NCI-H146 treated with DMSO at 0.1 percent for 48 hours (cell line): ENCODE data around the gene FBXW7.
A peak's percentile ranks its signal among the peaks of the same experiment; 100 is the strongest.

Experiments
- DNase-seq: peaks from one replicate; lab custom pipeline; 2025; ENCODE audit not compliant: unreplicated experiment; lab: John Stamatoyannopoulos, UW

FBXW7 gene

DNA sequence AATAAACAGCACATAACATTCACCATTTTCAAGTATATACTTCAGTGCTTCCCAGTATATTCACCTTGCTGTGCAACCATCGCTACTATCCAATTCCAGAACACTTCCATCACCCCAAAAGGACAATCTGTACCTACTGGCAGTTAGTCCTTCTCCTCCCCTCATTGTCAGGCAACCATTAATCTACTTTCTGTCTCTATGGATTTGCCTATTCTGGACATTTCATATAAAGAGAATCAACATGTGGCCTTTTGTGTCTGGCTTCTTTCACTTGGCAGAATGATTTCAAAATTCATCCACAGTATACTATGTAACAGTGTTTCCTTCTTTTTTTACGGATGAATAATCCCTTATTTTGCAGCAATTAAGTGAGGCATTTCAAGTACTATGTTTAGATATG, 189.4 kb downstream of the FBXW7 start:
- DNase-seq = no peak

DNA sequence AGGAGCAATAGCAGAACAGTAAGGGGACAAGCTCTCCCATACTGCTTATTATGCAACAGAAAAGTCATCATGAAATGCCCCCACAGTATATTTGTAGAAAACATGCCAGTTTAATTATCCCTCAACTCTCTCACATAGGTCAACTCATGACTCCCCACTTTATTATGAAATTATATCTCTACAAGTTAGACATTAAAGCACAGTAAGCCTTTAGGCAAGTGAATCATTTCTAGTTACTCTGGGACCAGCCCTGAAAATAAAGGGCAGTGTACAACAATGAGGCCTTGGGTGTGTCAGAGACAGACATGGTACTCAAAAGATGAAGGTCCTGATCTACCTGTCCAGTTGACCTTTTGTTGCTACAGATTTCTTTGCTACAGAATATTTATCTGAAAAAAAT, 191.9 kb downstream of the FBXW7 start:
- no peak for DNase-seq

DNA sequence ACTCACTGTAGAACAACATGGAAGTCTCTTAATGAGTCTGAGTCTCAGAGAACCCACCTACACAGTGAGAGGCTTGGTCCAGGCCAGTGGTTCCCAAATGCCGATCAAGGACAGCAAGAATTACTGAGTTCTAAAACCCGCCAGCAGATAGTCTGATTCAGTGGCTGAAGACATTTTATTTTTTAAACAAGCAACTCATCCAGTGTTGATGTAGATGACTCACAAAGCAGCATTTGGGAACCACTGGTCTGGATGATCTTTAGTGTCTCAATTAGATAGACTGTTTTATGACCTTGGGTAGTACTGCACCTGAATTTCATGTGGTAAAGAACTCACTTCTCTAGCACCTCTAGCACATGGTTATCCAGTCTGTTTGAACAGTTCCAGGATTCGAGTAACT, 193.6 kb downstream of the FBXW7 start:
- no peak for DNase-seq

DNA sequence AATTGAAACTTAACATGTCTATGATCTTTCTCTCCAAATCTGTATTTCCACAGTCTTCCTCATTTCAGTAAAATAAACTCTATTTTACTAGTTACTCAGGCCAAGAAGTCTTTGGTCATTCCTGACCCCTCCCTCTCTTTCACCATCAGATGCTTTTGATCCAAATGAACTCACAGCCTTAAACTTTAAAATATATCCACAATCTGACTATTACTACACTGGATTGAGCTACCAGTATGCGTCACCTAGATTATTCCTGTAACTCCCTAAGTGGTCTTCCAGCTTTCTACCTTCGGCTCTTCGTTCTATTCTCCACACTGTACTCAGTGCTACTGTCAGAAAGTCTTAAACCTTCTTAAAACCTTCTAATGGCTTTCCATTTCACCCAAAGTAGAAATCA, 195.1 kb downstream of the FBXW7 start:
- DNase-seq = no peak

GRCh38 chr4:152339576-152339975, 196.3 kb downstream of the FBXW7 start:
- no peak for DNase-seq

DNA sequence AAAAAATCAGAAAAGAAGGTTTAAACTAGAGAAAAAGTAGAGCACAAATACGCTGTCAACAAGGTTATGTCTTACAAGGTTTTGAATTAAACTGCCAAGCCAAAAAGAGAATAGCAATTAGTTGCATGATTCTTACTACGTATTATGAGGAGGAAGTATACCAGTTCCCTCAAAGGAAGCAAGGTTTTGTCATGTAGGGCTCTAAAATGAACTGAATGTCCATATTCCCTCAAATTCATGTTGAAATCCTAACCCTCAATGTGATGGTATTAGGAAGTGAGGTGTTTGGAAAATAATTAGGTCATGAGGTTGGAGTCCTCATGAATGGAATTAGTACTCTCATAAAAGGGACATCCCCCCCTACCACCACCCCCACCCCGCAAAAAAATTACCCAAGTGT, 201.0 kb downstream of the FBXW7 start:
- no peak for DNase-seq

DNA sequence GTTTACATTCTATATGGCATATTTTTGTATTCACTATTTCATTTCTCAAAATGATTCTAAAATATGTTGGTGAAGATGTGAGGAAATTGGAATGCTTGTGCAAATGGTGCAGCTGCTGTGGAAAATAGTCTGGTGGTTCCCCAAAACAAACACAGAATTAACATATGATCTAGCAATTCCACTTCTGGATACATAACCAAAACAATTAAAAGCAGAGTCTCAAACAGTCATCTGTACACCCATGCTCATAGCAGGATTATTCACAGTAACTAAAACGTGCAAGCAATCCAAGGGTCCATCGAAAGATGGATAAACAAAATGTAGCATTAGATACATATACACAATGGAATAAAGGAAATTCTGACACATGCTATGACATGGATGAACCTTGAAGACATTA, 204.8 kb downstream of the FBXW7 start:
- no peak for DNase-seq

- no peak for DNase-seq
Measured at GRCh38 chr4:152328582-152328981, 207.3 kb downstream of the FBXW7 start.

GRCh38 chr4:152327606-152328453, 208.1 kb downstream of the FBXW7 start:
- no peak for DNase-seq

DNA sequence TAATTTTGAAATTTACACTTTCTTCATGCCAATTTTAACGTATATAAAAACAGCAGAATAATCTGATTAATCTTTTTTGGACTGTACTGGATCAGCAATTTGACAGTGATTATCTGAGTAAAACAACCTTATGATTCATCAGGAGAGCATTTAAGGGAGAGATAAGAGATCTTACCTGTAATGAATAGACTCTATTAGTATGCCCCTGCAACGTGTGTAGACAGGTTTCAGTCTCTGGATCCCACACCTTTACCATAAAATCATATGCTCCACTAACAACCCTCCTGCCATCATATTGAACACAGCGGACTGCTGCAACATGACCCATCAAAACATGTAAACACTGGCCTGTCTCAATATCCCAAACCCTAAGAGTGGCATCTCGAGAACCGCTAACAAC, 210.1 kb downstream of the FBXW7 start:
- DNase-seq = peak; percentile 18

- DNase-seq = no peak
Measured at GRCh38 chr4:152323221-152323620, 212.7 kb downstream of the FBXW7 start.

GRCh38 chr4:152322656-152323055, 213.2 kb downstream of the FBXW7 start:
- no peak for DNase-seq

DNA sequence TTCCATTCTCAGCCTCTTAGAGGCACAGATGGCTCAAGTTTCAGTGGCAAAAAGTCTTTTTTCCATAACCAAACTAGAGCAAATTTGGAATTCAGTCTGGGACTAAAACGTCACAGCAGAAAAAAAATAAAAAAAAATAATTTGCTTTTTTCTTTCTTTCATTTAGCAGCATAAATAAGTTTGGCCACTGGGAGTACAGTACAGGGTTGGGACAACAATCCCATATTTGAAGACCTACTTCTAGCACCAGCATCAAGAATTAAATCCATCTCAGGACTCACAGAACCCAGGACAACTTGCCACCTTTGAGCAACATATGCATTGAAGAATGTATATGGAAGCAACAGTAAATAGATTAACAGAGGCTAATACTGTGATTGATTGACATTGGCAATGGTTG, 214.0 kb downstream of the FBXW7 start:
- no peak for DNase-seq

DNA sequence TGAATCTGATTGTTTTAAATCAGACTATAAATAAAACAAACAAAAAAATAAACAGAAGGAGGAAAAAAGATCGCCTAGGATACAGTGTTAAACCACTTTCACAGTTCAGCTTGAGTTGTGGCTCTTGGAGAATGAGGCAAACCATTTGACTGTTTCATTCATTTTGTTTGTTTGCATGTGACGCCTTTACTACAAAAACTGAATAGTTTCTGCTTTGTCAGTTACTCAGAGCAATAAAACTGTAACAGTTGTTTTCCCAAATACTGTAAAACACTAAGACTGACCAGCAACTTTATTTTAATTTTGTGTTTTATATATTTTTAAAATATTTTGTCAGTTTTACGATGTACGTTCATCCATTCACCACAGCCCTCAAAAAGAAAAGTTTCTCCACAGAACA, 214.5 kb downstream of the FBXW7 start:
- no peak for DNase-seq

DNA sequence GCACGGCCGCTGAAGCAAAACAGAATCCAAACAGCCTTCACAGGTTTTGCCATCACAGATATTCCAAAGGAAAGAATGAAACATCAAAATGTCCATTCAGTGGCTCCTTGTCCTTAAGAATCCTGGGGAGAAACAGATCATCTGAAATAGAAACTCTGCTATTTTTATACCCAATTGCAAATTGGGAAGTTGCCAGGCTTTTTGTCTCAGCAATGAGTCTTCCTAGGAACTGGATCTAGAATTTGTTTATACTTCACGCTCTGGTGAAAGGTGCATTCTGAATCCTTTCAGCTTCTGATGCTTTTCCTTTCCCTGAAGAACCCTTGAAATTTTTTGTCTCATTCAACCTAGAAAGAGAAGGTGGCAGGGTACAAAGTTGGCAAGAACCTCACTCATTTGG, 218.9 kb downstream of the FBXW7 start:
- DNase-seq = no peak

DNA sequence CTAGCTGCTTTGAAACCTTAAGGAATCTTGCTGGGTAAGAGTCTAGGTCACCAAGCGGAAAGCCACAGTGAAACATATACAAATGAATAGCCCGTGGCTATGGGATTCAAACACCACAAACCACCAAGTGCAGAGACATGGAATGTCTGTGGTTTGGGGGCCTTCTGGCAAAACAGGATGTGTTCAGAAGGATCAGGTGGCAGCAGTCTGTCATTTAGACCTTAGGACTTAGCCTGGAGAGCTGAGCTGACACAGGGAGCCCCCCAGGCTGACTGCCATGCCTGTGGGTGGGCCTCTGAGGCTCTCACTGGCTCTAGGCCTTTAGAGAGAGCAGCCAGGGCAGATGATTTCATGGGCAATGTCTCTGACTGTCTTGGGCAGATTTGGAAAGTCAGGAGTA, 225.6 kb downstream of the FBXW7 start:
- no peak for DNase-seq

- peak; percentile 44 for DNase-seq
Measured at GRCh38 chr4:152309418-152309817, 226.5 kb downstream of the FBXW7 start.

DNA sequence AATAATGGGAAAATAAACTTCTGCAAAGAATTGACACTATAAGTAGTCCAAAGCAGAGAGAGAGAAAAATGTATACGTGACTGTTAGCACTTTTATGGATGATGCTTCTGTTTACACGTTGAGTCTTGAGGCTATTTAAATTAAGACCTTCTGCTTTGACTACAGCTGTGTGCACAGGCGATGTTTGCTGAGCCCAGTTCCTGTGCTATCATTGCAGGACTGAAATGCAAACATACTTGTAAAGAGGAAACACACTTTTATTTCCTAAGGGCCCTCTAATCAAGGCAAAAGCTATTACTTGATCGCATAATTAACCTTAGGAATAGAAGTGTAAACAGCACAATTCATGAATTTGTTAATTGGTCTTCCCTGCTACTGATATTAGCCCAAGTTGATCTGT, 226.9 kb downstream of the FBXW7 start:
- peak; percentile 74 for DNase-seq

- peak; percentile 64 for DNase-seq
Measured at GRCh38 chr4:152307669-152308068, 228.2 kb downstream of the FBXW7 start.

GRCh38 chr4:152306541-152306940, 229.4 kb downstream of the FBXW7 start:
- no peak for DNase-seq

DNA sequence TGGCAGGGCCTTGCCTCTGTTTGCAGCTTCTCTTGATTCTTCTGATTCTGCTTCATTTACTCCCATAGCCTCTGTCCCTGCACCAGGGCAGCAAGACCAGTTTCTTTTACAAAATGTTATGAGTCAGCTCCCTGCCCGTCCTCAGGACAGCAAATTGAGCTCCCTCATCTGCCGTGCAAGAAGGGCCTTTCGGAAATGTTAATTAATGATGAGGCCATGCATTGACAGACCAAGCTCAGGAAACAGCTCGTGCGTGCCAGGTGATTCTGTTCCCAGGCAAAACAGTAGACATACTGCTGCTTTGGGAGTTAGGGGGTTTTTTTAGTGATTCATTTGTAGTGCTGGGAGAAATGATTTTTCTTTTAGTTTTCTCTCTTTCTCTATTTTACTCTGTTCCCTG, 231.7 kb downstream of the FBXW7 start:
- DNase-seq = no peak

- DNase-seq = no peak
Measured at GRCh38 chr4:152301381-152301780, 234.5 kb downstream of the FBXW7 start.

DNA sequence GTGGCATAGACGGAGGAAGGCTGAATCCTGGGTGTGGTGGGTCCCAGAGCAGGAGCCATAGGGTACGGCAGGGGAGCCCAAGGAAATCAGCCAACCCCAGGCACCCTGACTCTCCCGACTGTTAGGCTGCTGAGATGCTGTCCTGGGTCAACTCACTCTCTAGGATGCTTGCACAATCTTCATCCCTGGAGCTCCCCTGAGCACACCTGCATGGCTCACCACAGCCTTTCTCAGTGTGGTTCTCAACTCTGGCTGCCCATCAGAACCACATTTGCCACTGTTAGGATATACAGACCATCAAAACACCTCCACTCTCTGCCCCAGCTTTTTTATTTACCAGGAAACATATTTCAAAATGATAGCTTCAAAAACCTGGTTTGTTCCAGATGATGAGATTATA, 236.3 kb downstream of the FBXW7 start:
- no peak for DNase-seq
